ENCODE measurements around the gene MICALL2. TPM values are rescaled to one million over a fixed set of nuclear protein-coding genes. Genes with fewer than 3 reads are reported as not detected.

The MICALL2 gene
- polyA plus RNA-seq, 1 donor from 2014 or later = 12.8 TPM

DNA sequence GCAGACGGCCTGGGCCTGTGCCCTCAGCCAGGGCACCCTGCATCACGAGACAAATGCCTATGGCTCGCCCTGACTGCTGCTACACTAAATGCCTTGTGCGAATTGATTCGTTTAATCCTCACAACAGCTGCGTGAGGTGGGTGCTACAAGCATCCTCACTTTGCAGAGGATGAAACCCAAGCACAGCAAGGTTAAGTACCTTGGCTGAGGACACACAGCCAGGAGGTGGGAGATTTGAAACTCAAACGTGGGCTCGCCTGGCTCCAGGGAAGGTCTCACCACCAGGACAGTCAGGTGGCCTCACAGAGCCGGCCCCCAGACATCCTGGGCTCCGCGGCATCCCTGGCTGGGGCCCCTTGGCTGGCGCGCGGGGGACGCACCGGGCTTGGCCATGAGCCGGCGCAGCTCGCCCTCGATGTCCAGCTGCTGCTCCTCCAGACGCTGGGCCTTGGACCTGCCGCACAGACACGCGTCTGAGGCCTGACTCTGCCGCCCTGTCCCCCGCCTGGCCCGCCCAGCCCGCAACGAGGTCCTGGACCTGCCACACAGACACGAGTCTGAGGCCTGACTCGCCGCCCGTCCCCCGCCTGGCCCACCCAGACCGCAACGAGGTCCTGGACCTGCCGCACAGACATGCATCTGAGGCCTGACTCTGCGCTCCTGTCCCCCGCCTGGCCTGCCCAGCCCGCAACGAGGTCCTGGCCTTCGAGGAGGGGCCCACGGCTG, 22.0 kb downstream of the MICALL2 start:
- no peaks in the 10 kb centered on the region for H3F3A ChIP-seq (ENCODE audit: insufficient read depth, low read length, poor library complexity, severe bottlenecking)
- no peaks in the 10 kb centered on the region for H3K79me2 ChIP-seq (replicated peaks; ENCODE audit: insufficient read depth, low read length)
- no peak overlapping the region for H3K27ac ChIP-seq (ENCODE audit: low read length)
- H3K9me3 ChIP-seq (ENCODE audit: low read length) = no peaks in the 10 kb centered on the region
- no peaks in the 10 kb centered on the region for H3K9me2 ChIP-seq (ENCODE audit: insufficient read depth, low read length)
- no peaks in the 10 kb centered on the region for H3K36me3 ChIP-seq (ENCODE audit: insufficient read depth, low read length)
- H3K4me2 ChIP-seq (ENCODE audit: low read length) = no peak overlapping the region
- H4K20me1 ChIP-seq (ENCODE audit: insufficient read depth) = no peaks in the 10 kb centered on the region
- no peak overlapping the region for H2AFZ ChIP-seq (ENCODE audit: low read depth, low read length)
- TF ChIP-seq SMC3 (conservative IDR thresholded peaks at IDR 0.05; ENCODE audit: poor library complexity) = no peak
- TF ChIP-seq RAD21 (conservative IDR thresholded peaks at IDR 0.05) = no peak
- TF ChIP-seq MXI1 (conservative IDR thresholded peaks at IDR 0.05; ENCODE audit: poor library complexity, severe bottlenecking) = no peak
- TF ChIP-seq, protein P1, sequence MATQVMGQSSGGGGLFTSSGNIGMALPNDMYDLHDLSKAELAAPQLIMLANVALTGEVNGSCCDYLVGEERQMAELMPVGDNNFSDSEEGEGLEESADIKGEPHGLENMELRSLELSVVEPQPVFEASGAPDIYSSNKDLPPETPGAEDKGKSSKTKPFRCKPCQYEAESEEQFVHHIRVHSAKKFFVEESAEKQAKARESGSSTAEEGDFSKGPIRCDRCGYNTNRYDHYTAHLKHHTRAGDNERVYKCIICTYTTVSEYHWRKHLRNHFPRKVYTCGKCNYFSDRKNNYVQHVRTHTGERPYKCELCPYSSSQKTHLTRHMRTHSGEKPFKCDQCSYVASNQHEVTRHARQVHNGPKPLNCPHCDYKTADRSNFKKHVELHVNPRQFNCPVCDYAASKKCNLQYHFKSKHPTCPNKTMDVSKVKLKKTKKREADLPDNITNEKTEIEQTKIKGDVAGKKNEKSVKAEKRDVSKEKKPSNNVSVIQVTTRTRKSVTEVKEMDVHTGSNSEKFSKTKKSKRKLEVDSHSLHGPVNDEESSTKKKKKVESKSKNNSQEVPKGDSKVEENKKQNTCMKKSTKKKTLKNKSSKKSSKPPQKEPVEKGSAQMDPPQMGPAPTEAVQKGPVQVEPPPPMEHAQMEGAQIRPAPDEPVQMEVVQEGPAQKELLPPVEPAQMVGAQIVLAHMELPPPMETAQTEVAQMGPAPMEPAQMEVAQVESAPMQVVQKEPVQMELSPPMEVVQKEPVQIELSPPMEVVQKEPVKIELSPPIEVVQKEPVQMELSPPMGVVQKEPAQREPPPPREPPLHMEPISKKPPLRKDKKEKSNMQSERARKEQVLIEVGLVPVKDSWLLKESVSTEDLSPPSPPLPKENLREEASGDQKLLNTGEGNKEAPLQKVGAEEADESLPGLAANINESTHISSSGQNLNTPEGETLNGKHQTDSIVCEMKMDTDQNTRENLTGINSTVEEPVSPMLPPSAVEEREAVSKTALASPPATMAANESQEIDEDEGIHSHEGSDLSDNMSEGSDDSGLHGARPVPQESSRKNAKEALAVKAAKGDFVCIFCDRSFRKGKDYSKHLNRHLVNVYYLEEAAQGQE (IDR thresholded peaks at IDR 0.05; ENCODE audit: borderline replicate concordance) = no peak
- H3K9ac ChIP-seq (ENCODE audit: low read length) = no peak overlapping the region
- no peaks in the 10 kb centered on the region for H3K27me3 ChIP-seq (ENCODE audit: insufficient read depth, low read depth, low read length)
- H3K4me3 ChIP-seq (ENCODE audit: low read length) = no peak overlapping the region

DNA sequence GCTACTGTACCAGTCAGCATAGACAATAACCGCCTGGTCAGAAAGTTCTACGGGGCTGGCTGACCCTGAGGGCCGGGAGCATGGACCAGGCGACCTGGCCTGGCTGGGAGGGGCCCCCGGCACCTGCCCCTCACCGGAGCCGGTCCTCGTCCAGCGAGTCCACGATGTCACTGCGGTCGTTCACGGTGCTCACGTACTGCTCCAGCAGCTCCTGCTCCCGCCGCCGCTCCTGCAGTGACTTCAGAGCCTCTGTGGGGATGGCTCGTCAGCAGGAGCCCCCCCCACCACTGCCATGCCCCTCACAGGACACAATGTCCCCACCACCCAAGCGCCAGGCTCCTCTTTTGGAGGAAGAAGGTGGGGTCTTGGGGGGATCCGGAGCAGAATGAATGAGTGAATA, 22.7 kb downstream of the MICALL2 start:
- no peak overlapping the region for H2AFZ ChIP-seq (ENCODE audit: low read depth, low read length)
- H3K9ac ChIP-seq (ENCODE audit: low read length) = no peak overlapping the region
- no peak overlapping the region for H3K27ac ChIP-seq (ENCODE audit: low read length)
- no peaks in the 10 kb centered on the region for H4K20me1 ChIP-seq (ENCODE audit: insufficient read depth)
- no peak overlapping the region for H3K4me2 ChIP-seq (ENCODE audit: low read length)
- no peaks in the 10 kb centered on the region for H3K36me3 ChIP-seq (ENCODE audit: insufficient read depth, low read length)
- H3K79me2 ChIP-seq (replicated peaks; ENCODE audit: insufficient read depth, low read length) = no peaks in the 10 kb centered on the region
- H3K9me3 ChIP-seq (ENCODE audit: low read length) = no peaks in the 10 kb centered on the region
- TF ChIP-seq POLR2AphosphoS5 (IDR thresholded peaks at IDR 0.05) = no peak
- H3K9me2 ChIP-seq (ENCODE audit: insufficient read depth, low read length) = no peaks in the 10 kb centered on the region
- H3K4me3 ChIP-seq (ENCODE audit: low read length) = no peak overlapping the region
- no peaks in the 10 kb centered on the region for H3F3A ChIP-seq (ENCODE audit: insufficient read depth, low read length, poor library complexity, severe bottlenecking)
- no peaks in the 10 kb centered on the region for H3K27me3 ChIP-seq (ENCODE audit: insufficient read depth, low read depth, low read length)

DNA sequence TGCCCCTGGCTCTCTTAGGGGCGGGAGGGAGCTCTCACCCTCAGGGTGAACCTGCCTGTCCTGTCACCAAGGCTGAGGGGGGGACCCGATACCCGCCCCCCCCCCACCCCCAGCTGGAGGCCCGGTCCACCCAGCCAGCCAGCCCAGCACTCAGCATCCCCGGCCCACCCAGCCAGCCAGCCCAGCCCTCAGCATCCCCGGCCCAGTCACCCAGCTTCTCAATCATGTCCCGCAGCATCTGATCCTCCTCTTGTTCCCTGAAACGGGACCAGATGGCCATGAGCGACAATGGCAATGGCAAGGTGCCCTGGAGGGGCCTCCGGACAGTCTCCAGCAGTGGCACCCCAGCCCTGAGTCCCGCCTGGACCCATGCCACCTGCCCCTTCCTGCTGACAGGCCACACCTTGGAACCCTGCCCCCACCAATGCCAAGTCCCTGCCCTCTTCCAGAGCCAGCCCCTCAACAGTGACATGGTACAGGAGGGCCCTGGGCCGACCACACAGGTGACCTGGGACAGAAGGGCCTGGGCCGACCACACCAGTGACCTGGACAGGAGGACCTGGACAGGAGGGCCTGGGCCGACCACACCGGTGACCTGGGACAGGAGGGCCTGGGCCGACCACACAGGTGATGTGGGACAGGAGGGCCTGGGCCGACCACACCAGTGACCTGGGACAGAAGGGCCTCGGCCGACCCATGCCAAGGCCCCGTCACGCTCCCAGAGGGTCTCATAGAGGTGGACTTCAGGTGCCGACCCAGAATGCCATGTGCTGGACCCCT, 24.2 kb downstream of the MICALL2 start:
- Histone ChIP-seq H3K27ac (ENCODE audit: low read length) (no peak overlapping the region), H3K79me2 (replicated peaks; ENCODE audit: insufficient read depth, low read length) (no peaks in the 10 kb centered on the region), H3K9me2 (ENCODE audit: insufficient read depth, low read length) (no peaks in the 10 kb centered on the region), H2AFZ (ENCODE audit: low read depth, low read length) (no peak overlapping the region), H3K36me3 (ENCODE audit: insufficient read depth, low read length) (no peaks in the 10 kb centered on the region), H3K4me3 (ENCODE audit: low read length) (no peak overlapping the region), H3F3A (ENCODE audit: insufficient read depth, low read length, poor library complexity, severe bottlenecking) (no peaks in the 10 kb centered on the region), H3K9me3 (ENCODE audit: low read length) (no peaks in the 10 kb centered on the region), H3K9ac (ENCODE audit: low read length) (no peak overlapping the region), H3K4me2 (ENCODE audit: low read length) (no peak overlapping the region), H4K20me1 (ENCODE audit: insufficient read depth) (no peaks in the 10 kb centered on the region), H3K27me3 (ENCODE audit: insufficient read depth, low read depth, low read length) (no peaks in the 10 kb centered on the region)
- no peak for TF ChIP-seq TAF1 (IDR thresholded peaks at IDR 0.05; ENCODE audit: low read depth)
- TF ChIP-seq SMC3 (conservative IDR thresholded peaks at IDR 0.05; ENCODE audit: poor library complexity) = no peak
- TF ChIP-seq POLR2AphosphoS5 (IDR thresholded peaks at IDR 0.05) = no peak
- no peak for TF ChIP-seq EP300 (conservative IDR thresholded peaks at IDR 0.05; ENCODE audit: poor library complexity, severe bottlenecking)
- TF ChIP-seq, protein P1 (IDR thresholded peaks at IDR 0.05; ENCODE audit: borderline replicate concordance) = no peak
- no peak for TF ChIP-seq EZH2 (IDR thresholded peaks at IDR 0.05; ENCODE audit: borderline replicate concordance, insufficient read depth, low read length, poor library complexity, severe bottlenecking)
- TF ChIP-seq, protein P2, sequence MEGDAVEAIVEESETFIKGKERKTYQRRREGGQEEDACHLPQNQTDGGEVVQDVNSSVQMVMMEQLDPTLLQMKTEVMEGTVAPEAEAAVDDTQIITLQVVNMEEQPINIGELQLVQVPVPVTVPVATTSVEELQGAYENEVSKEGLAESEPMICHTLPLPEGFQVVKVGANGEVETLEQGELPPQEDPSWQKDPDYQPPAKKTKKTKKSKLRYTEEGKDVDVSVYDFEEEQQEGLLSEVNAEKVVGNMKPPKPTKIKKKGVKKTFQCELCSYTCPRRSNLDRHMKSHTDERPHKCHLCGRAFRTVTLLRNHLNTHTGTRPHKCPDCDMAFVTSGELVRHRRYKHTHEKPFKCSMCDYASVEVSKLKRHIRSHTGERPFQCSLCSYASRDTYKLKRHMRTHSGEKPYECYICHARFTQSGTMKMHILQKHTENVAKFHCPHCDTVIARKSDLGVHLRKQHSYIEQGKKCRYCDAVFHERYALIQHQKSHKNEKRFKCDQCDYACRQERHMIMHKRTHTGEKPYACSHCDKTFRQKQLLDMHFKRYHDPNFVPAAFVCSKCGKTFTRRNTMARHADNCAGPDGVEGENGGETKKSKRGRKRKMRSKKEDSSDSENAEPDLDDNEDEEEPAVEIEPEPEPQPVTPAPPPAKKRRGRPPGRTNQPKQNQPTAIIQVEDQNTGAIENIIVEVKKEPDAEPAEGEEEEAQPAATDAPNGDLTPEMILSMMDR (IDR thresholded peaks at IDR 0.05; ENCODE audit: poor library complexity, severe bottlenecking) = no peak
- no peak for TF ChIP-seq RAD21 (conservative IDR thresholded peaks at IDR 0.05)
- TF ChIP-seq MXI1 (conservative IDR thresholded peaks at IDR 0.05; ENCODE audit: poor library complexity, severe bottlenecking) = no peak

Data from neural cell (in vitro differentiated cells).